HG03457 (cell line): Measurements from ENCODE around the gene ALDH1B1.

Source experiments
- ATAC-seq: cut with Tn5 transposase; IDR thresholded peaks from one replicate; pipeline ENCODE4 v1.9.1; 2021; ENCODE audit warnings: moderate number of reproducible peaks; ENCODE audit not compliant: unreplicated experiment

The ALDH1B1 gene

GRCh38 chr9:38413283-38413682 is 20.8 kb downstream of the ALDH1B1 start:
- ATAC-seq: no peak

GRCh38 chr9:38414040-38414723 is 21.7 kb downstream of the ALDH1B1 start:
- ATAC-seq: no peak

- ATAC-seq: no peak
Observed at GRCh38 chr9:38415856-38416255, 23.4 kb downstream of the ALDH1B1 start.

GRCh38 chr9:38416461-38416860 is 24.0 kb downstream of the ALDH1B1 start:
- ATAC-seq: no peak

GRCh38 chr9:38417003-38417945 is 24.8 kb downstream of the ALDH1B1 start:
- ATAC-seq: no peak

- no peak for ATAC-seq
Observed at GRCh38 chr9:38418366-38418765, 25.9 kb downstream of the ALDH1B1 start.

- ATAC-seq: no peak
Observed at GRCh38 chr9:38419181-38419580, 26.7 kb downstream of the ALDH1B1 start.

- ATAC-seq: no peak
Observed at GRCh38 chr9:38421498-38422211, 29.2 kb downstream of the ALDH1B1 start.

- ATAC-seq: no peak
Observed at GRCh38 chr9:38422555-38423260, 30.2 kb downstream of the ALDH1B1 start.

GRCh38 chr9:38423273-38423972 is 30.9 kb downstream of the ALDH1B1 start:
- no peak for ATAC-seq

- no peak for ATAC-seq
Observed at GRCh38 chr9:38423973-38424843, 31.7 kb downstream of the ALDH1B1 start, which contains the start of gene IGFBPL1. Gene IGFBPL1 (minus strand): TSS chr9:38424454. CDS start chr9:38424424, 30 bp downstream.

GRCh38 chr9:38424918-38425317 is 32.4 kb downstream of the ALDH1B1 start:
- ATAC-seq: no peak

GRCh38 chr9:38428062-38428461 is 35.6 kb downstream of the ALDH1B1 start:
- ATAC-seq: no peak

GRCh38 chr9:38431116-38431515 is 38.6 kb downstream of the ALDH1B1 start:
- no peak for ATAC-seq

GRCh38 chr9:38432922-38433510 is 40.5 kb downstream of the ALDH1B1 start:
- ATAC-seq: no peak

- ATAC-seq: no peak
Observed at GRCh38 chr9:38434365-38434764, 41.9 kb downstream of the ALDH1B1 start.

- no peak for ATAC-seq
Observed at GRCh38 chr9:38434853-38435252, 42.4 kb downstream of the ALDH1B1 start.

- no peak for ATAC-seq
Observed at GRCh38 chr9:38435521-38435920, 43.0 kb downstream of the ALDH1B1 start.

- no peak for ATAC-seq
Observed at GRCh38 chr9:38436708-38437107, 44.2 kb downstream of the ALDH1B1 start.
